HEK293T (cell line): ENCODE data around the gene TMEM145.

Source experiments
- FOXA1 ChIP-seq: fragments of 450-650 bp; IDR thresholded peaks from 2 replicates; pipeline ENCODE4 v1.6.1; 2016; ENCODE audit warnings: mild to moderate bottlenecking
- SP1 ChIP-seq: fragments of 450-650 bp; IDR thresholded peaks from 2 replicates; pipeline ENCODE4 v1.6.1; 2017
- TARDBP ChIP-seq: fragments of 450-650 bp; IDR thresholded peaks from 2 replicates; pipeline ENCODE4 v1.6.1; 2016

- no peak for TF ChIP-seq SP1
- no peak for TF ChIP-seq FOXA1
- TF ChIP-seq TARDBP: no peak
These were observed 17.2 kb downstream of the TMEM145 start for GRCh38 chr19:42330241-42330711.
